Fibroblast of skin of left biceps (primary cell): ENCODE data around the gene ABCB1.
"Not testable (repeated sequence)": the region's sequence is repeated elsewhere in the genome, so short reads cannot be mapped to it uniquely, and the experiment has no call there.

Experiments
- DNase-seq, 2 experiments: peaks; one replicate each; pipeline ENCODE4 v3.0.0-alpha.2; 2013; ENCODE audit warnings: low read depth in 2 of 2

The ABCB1 gene

GRCh38 chr7:87575521-87575920, 25.2 kb downstream of the ABCB1 start:
- no peak for DNase-seq

DNA sequence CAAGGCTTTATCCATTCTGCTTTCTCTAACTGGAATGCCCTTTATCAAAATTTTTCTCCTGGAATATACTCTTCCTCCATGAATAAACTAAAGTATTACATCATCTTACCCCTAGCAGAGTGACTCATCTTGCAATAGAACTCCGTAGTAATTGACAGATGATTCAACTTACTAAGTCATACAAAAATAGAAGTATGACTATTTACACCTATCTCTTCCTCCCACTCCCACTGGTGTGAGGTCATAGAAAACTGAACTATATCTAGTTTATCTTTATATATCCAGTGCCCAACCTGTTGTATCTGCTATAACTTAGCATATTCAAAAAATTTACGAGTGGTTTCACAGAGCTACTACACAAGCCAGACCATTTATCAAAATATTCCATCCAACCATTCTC, 26.1 kb downstream of the ABCB1 start:
- DNase-seq = peak in 1 of 2 experiments; percentile 5

DNA sequence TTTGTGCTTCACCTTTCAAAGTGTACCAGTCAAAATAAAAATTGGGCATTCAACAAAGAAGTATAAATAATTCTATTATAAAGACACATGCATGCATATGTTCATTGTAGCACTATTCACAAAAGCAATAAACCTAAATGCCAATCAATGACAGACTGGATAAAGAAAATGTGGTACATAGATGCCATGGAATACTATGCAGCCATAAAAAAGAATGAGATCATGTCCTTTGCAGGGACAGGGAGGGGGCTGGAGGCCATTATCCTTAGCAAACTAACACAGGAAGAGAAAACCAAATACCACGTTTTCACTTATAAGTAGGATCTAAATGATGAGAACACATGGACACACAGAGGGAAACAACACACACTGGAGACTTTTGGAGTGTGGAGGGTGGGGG, 28.2 kb downstream of the ABCB1 start:
- DNase-seq = not testable (repeated sequence)

- DNase-seq = peak; percentile 14 to 17
Measured at GRCh38 chr7:87570178-87570577, 30.5 kb downstream of the ABCB1 start.

- no peak for DNase-seq
Measured at GRCh38 chr7:87567052-87567451, 33.6 kb downstream of the ABCB1 start.

DNA sequence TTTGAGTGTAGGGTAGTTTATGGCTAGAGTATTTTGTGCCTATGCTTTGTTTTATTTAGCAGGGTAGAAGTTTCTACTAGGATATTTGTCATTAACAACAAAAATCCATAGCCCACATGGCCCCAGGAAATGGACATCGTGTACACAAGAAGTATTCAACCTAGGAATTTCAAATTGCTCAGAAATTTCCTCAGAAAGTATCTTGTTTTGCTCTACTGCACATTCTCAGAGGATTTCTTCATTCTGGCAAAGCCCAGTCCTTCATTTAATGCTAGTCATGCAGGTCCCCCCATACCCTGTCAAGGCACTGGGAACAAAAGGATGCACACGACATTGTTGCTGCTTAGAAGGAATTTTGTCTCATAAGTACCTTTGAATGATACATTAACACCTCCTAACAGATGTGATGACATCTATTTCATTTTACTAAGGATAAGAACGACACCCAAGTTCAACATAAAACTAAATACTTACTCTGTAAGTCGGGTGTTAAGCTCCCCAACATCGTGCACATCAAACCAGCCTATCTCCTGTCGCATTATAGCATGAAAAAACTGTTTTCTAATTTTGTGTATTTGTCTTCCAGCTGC, 34.3 kb downstream of the ABCB1 start:
- no peak for DNase-seq

DNA sequence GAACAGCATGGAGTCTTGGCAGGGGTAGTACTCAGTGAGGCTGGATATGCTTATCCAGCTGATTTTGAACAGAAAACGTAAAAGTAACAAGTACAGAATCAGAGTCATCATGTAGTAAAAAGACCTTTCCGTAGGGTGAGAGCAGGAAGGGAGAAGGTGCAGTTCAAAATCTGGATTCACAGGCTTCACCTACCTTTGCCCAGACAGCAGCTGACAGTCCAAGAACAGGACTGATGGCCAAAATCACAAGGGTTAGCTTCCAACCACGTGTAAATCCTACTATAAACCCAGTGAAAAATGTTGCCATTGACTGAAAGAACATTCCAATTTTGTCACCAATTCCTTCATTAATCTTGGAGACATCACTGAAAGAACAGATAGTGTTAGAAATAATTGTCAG, 34.8 kb downstream of the ABCB1 start:
- no peak for DNase-seq

DNA sequence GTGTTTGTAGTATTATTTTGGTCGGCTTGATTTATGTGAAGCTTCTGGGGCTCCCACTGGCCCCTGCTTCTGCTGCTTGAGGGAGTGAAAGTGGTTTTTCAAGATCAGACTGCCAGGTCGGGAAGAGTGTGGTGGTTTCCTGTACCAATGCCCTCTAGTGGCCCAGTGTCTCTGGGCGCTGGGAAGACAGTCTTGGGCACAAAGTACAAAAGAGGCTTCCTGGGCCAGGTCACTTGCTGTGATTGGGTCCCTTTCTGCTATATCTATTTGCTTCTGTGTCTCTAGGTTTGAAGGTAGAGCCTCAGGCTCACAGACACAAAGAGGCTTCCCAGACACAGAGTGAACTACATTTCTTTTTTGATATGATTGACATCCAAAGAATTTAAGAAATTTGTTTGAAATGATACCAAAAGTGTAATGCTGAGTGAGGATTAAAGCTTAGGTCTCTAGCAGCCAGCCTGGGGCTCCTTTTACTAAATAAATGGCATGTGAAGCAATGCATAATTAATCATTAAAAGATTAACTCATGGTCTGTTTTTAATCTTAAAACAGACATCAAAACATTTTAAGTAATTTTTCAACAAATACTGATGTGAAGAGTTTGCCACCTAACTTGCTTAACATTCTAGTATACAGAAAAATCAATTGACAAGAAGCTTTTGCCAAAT, 36.3 kb downstream of the ABCB1 start:
- DNase-seq = no peak

DNA sequence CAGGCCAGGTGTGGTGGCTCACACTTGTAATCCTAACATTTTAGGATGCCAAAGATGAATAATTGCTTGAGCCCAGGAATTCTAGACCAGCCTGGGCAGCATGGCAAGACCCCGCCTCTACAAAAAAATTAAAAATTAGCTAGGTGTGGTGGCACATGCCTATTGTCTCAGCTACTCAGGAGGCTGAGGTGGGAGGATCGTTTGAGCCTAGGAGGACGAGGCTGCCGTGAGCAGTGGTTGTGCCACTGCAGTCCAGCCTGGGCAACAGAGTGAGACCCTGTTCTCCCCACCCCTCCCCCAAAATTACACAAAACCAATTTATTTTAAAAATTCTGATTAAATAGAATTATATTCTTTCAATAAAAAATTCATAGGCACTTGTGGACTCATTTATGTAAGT, 39.0 kb downstream of the ABCB1 start:
- no peak for DNase-seq

GRCh38 chr7:87561102-87561501, 39.6 kb downstream of the ABCB1 start:
- no peak for DNase-seq

DNA sequence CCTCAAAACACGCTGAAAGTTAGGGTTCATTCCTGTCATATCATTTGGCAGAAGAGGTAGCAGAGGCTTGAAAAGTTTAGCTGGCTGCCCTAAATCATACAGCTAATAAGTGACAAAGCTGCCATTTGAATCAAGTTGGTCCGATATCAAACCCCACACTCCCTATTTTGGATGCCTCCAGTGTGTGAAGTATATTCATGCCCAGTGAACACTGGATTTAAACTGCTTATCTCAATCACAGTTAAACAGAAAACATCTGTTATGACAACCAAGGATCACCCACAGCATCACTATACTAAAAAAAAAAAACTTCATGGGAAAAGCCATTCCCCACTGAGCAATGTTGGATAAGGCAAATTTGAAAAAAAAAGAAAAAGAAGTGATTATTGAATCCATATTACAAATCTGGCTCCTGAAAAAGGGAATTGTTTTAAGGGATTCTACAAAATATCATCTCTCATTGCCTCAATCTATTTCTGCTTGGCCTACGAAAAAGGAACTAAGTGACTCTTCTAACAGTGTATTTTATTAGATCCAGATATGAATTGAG, 48.3 kb downstream of the ABCB1 start:
- no peak for DNase-seq

DNA sequence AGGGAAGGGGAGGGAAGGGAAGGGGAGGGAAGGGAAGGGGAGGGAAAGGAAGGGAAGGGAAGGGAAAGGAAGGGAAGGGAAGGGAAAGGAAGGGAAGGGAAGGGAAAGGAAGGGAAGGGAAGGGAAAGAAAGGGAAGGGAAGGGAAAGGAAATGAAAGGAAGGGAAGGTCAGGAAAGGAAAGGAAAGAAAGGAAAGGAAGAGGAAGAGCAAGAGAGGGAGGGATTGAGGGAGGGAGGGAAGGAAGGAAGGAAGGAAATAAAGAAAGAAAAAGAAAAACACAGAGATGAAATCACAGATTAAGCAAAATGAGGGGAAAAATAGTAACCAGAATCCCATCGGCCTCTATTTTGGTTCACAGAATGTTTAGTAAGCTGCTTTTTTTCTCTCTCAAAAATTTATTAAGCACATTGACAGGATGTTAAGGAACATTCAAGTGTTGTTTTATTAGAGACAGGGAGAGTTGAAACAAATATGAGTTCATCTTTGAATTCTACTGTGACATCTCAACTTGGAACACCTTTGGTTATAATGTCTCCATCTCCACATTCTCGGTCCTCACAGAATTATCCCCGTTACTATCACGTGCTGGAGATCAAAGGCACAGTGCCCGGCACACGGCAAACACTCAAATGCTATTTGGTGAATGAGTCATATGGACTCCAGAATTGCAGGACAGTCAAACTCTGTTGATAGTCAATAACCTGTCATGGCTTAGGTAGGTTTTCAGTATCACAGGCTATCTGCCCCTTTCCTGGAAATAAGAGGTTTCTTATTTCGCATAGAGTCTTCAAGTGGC, 52.4 kb downstream of the ABCB1 start:
- DNase-seq = no peak

GRCh38 chr7:87545760-87546159, 54.9 kb downstream of the ABCB1 start:
- no peak for DNase-seq

DNA sequence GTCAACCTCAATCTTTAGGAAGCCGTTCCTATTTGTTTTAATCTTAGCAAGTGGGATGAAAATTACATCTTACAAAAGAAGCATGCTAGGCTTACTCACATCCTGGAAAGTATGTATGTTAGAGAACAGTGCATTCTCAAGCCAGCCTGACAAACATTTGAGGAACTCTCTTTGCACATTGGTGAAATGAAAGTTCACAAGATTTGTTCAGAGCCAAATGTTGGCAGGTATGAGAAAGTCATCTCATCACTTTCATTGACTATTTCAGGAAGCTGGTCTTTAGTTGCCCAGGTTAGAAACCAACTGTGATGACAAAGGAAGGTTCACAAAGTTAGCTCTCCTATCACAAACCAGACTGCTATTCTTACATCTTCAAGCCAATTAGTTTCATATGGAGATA, 57.1 kb downstream of the ABCB1 start:
- DNase-seq = no peak

- no peak for DNase-seq
Measured at GRCh38 chr7:87541648-87542047, 59.0 kb downstream of the ABCB1 start.

GRCh38 chr7:87538052-87538451, 62.6 kb downstream of the ABCB1 start:
- no peak for DNase-seq

GRCh38 chr7:87534072-87534471, 66.6 kb downstream of the ABCB1 start:
- DNase-seq = no peak

- no peak for DNase-seq
Measured at GRCh38 chr7:87530126-87530525, 70.6 kb downstream of the ABCB1 start.

DNA sequence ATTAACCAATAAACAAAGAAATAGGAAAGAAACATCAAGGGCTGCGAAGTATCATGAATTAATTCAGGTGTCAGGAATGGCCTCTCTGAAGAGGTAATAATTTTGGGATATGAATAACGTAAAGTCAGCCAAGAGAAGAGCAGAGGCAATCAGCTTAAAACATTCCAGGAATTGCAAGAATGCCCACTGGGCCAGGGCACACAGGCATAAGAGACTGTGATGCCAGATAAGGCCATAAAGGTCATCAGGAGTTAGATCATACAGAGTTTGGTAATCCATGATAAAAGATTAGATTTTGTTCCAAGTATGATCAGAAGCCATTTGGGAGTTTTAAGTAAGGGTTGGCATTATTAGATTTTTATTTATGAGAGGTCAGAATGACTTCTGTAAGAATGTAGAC, 72.0 kb downstream of the ABCB1 start:
- no peak for DNase-seq

DNA sequence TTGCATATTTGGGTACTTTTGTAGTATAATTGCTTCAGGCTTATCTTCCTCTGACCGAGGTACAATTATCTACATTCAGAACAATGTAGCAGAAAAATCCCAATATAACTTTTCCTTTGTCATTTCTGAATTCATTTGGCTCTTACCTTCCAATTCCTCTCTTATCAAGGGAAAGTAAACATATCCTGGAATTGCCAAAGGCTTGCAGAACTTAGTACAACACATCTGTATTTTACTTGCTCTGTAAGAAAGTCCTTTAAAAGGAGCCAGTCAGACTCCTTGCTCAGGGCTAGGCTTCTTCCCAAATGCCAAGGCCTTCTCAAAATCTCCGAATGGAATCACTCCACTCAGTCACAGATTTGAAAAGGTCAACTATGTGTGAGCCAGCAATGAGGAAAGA, 81.9 kb downstream of the ABCB1 start:
- no peak for DNase-seq

DNA sequence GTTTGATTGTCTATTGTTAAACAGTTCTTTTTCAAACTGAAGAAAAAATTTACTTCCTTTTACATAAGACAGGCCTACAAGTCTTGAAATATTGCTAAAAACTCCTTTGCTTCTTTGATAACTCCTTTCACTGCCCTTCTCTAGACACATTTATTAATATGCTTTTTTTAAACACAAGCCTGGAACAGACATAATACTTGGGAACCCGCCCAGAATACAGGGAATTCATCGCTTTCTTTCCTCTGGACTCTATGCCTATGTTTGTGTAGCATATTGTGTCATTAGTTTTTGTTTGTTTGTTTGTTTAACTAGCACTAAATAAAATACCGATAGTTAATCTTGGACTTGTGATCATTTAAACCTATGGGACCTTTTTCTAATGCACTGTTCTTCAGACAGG, 82.8 kb downstream of the ABCB1 start:
- DNase-seq = no peak

DNA sequence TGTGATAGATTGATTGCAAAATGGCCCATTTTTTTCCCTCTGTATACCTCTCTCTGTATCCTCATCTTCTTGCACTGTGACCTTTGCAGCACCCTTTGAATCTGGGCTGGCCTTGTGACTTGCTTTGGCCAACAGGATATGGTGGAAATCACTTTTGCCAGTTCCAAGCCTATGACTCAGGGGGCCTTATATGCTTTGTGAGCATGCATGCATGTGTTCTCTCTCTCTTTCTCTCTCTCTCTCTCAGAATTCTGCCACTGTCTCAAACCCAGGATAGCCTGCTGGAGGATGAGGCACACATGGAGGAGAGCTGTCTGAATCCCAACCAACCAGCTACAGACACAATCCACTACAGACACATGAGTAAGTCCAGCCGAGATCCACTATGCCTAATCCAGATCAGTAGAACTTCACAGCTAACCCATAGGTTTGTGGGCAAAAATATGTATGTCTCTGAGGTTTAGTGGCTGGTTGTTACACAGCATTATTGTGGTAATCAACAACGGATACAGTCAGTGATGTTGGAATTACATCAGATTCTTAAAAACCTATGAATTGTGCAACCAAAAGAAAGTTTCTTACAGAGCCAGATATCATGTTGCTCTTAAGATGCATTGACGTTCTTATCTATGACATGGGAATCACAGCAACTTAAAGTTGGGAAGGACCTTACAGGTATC, 83.4 kb downstream of the ABCB1 start:
- no peak for DNase-seq
